GM04503 (cell line): Measurements from ENCODE around the gene EHMT1.

ENCODE experiments used
- DNase-seq: peaks from one replicate; pipeline ENCODE4 v3.0.0-alpha.2; 2012; ENCODE audit warnings: low read depth

The EHMT1 gene

GRCh38 chr9:137825324-137825989 lies 206.7 kb downstream of the EHMT1 start:
- DNase-seq = no peak

DNA sequence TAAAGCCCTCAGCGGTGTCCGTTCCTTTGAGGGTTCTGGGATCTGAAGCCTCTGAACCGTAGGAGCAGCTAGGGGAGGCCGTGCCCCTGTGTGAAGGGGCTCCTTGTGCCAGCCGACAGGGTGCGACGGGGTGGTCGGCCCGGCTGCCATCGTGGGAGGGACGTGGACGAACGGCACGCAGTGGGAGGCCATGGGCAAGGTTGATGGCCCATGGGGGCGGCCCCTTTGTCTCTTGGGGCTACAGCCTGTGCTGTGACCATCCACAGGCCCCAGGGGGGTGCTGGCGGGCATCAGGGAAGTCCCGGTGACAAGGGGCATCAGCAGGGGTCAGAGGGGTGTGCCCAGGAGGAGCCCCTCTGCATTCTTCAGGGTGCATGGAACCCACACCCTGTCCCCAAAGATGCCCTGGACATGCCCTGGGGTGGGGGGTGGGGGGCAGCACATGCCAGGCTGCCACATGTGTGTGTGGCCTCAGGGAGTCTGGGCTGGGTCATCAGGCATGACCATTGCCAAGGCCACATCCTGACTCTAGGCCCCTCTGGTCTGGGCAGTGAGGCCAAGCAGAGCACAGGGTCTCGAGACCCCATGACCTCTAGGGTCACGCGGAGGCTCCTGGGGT lies 209.2 kb downstream of the EHMT1 start:
- DNase-seq = no peak

DNA sequence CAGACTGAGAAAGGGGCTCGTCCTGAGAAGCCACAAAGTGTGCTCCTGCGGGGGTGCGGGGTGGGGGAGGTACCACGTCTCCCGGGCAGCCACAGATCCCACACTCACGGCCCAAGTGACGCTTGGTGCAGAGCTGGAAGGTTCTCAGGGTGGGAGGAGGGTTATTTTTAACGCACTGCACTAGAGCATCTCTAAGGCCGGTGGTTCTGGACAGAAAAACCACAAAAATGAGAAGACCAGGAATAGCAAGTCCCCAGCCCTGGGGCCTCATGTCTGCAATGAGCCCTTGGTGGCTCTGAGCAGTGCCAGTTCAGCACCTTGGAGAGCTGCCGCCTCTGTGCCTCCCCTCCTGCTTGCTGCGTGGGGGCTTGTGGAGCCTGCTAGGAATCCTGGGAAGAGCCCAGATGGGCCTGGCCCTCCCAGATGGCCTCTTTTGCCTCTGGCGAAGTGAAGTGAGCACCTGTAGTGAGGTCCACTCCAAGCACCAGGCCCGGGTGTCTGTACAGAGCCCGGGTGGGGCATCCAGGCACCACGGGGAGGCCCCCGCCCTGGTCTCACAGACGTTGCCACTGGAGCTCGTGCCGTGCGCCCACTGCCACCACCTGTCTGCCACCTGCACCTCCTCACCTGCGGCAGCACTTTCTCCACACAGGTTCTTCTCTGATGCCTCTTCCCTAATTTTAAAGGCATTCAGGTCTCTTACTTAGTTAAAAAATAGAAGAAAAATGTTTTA lies 209.9 kb downstream of the EHMT1 start:
- no peak for DNase-seq

- no peak for DNase-seq
These were observed 210.6 kb downstream of the EHMT1 start for GRCh38 chr9:137829260-137829996.

- DNase-seq = no peak
These were observed 213.4 kb downstream of the EHMT1 start for GRCh38 chr9:137832191-137832700.

DNA sequence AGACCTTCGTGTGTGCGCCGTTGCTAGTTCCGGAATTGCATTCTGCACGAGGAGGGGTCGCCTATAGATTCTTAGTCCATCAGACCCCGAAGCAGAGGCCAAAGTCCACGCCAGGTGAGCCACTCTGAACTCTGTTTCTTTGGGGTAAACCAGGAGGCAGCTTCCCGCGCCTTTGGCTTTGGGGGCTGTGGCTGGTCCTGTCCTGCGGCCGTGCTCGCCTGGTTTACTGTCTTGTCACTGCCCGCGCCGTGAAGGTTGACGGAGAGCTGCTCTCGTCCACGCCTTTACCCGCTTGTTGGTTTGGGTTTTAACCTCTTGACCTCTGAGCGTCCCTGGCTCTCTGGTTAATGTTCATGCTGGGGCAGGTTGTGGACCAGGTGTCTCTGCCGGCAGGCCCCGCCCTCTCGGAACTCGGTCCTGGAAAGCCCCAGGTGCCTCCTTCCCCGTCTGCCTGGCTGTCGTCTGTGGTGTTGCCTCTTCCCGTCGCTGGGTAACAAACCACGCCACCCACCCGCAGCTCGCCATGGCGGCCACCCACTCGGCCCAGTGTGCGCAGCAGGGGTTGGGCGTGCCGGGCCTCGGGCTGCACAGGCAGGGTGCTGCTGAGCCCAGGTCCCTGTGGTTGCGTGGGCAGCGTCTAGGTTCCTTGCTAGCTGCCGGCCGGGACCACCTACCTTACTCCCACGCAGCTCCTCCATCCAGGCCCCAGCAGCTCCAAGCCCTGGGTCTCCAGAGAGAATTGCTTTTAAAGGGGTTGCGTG lies 214.2 kb downstream of the EHMT1 start:
- DNase-seq = no peak

GRCh38 chr9:137833721-137834613 lies 215.2 kb downstream of the EHMT1 start:
- no peak for DNase-seq

DNA sequence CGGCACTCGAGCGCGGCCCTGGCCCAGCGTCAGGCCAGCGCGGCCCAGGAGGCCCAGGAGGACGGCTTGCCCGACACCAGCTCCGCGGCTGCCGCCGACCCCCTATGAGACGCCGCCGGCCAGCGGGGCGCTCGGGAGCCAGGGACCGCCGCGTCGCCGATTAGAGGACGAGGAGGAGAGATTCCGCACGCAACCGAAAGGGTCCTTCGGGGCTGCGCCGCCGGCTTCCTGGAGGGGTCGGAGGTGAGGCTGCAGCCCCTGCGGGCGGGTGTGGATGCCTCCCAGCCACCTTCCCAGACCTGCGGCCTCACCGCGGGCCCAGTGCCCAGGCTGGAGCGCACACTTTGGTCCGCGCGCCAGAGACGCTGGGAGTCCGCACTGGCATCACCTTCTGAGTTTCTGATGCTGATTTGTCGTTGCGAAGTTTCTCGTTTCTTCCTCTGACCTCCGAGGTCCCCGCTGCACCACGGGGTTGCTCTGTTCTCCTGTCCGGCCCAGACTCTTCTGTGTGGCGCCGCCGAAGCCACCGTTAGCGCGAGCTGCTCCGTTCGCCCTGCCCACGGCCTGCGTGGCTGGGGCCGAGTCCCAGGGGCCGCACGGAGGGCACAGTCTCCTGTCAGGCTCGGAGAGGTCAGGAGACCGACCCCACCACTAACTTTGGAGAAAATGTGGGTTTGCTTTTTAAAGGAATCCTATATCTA lies 216.2 kb downstream of the EHMT1 start:
- DNase-seq = no peak

GRCh38 chr9:137836151-137836830 lies 217.5 kb downstream of the EHMT1 start:
- no peak for DNase-seq

DNA sequence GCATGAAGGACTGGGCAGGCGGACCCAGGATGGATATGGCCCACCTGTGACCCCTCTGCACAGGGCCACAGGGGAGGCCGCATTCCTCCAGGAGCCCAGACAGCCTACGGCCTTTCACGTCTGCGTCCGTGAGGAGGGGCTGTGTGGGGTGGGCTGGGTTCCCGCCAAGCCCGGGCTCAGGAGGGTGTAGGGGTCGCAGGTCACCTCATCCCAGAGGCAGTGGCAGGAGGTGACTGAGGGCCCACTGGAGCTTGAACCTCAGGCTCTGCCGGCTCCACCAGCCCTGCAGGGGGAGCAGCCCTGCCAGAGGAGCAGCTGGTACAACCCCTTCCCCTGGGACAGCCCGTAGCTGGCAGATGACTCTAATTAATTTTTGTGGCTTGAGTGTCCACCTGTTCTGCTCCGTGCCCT lies 218.0 kb downstream of the EHMT1 start:
- no peak for DNase-seq

DNA sequence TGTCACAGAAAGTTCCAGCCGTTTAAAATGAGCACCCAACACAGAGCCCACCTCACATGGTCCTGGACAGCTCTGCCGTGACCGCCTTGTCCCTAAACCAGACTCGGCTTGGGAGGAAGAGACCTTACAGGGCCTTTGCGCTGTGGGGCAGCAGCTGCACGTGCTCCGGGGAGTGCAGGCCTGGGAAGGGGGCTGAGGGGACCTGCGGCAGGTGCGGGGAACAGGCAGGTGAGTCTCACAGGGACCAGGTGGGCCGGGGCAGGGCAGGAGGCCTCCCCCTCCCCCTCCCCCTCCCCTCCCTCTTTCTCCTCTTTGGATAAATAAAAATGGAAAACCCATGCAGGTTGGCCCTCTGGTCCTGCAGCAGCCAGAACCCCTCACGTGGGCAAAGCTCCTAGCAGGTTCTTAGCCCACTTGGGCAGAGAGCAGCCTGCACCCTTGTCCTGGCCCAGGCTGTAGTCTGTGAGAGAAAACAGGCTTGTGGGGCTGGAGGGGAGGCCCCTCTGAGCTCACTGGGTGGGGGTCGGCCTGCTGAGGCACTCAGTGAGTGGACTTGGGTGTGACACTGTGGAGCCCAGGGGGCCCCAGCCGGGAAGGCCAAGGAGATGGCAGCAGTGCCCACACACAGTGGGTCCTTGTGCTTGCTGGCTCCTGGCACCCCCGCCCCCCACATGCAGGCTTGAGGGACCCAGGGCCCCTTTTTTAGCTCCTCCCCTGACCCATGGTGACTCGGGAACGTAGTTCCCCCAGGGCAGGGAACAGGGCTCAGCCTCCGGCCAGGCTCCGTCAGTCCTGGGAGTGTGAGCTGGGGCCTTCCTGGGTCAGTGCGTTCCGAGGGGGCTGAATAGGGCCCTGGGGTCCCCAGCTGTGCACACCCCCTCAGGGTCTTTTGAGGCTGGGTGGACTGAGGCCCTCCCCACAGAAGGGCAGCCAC lies 218.8 kb downstream of the EHMT1 start:
- DNase-seq = no peak

DNA sequence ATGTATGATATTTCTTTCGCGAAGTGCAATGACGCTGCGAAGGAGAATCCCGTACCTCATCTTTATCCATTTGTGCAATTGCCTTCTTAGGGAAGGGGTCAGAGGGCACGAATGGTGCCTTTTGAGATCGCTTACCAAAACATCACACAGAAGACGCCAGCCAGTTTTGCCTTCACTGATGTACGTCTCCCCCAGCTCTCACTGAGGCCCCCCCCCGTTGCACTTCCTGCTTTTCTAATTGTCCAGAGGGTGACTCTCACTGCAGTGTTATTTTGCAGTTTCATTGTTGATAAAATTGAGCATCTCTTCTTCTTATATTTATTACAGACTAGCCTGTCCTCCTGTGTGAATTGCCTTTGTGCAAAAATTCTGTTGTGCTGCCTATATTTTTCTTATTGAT lies 219.8 kb downstream of the EHMT1 start:
- DNase-seq = no peak

DNA sequence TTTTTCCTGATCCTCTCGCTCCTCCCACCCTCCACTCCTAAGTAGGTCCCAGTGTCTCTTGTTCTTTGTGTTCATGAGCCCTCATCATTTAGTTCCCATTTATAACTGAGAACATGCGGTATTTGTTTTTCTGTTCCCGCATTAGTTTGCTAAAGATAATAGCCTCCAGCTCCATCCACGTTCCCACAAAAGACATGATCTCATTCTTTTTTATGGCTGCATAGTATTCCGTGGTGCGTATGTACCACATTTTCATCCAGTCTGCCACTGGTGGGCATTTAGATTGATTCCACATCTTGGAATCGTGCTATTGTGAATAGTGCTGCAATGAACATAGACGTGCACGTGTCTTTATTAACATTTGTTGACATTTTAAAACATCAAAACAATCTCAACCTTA lies 224.6 kb downstream of the EHMT1 start:
- no peak for DNase-seq

GRCh38 chr9:137851516-137852267 lies 232.9 kb downstream of the EHMT1 start:
- DNase-seq = no peak

DNA sequence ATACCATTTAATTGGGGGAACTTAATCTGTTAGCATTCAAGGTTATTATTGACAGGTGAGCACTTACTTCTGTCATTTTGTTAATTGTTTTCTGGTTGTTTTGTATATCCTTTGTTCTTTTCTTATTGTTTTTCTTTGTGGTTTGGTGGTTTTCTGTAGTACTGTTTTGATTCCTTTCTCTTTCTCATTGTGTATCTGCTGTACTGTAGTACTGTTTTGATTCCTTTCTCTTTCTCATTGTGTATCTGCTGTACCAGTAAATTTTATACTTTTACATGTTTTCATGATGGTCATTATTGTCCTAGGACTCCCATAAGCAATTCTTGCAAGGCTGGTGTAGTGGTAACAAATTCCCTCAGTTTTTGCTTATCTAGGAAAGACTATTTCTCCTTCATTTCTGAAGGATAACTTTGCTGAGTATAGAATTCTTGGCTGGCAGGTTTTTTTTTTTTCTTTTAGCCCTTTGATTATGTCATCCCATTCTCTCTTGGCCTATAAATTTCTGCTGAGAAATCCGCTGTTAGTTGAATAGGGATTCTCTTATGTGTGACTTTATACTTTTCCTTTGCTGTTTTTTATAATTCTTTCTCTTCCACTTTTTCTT lies 234.7 kb downstream of the EHMT1 start:
- no peak for DNase-seq

- DNase-seq = no peak
These were observed 241.6 kb downstream of the EHMT1 start for GRCh38 chr9:137860361-137860760.

DNA sequence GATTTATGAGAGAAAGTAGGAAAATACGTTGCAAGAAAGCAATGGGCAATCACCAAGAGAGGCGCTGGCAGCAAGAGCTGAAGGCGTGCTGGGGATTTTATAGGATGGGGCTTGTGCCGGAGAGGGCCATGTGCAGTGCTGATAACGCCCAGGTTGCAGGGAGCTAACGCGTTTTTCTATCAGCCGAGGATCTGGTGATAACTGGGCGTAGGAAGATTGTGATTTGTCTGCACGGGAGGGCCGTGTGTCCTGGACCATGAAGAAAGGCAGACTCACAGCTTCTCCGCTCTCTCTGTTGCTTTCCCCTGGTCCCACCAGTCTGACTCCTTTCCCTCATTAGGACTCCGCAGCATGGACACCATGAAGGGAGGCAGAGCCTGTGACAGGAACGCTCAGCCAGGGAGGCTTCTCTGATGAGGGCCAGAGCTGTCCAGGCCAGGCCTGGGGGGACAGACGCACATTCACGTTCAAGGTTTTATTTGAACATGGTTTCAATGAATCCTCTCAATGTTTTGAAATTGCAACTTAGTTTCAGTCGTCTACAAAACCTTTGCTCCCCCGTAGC lies 246.9 kb downstream of the EHMT1 start:
- DNase-seq = no peak
